Activated CD4-positive, alpha-beta T cell treated with anti-CD3 and anti-CD28 coated beads for 48 hours (primary cell): ENCODE data around the gene COA1.
"Not testable (repeated sequence)": the region's sequence is repeated elsewhere in the genome, so short reads cannot be mapped to it uniquely, and the experiment has no call there.

Experiments
- DNase-seq: peaks from one replicate; pipeline ENCODE4 v3.0.0-alpha.2; 2020

The COA1 gene, protein sequence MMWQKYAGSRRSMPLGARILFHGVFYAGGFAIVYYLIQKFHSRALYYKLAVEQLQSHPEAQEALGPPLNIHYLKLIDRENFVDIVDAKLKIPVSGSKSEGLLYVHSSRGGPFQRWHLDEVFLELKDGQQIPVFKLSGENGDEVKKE

DNA sequence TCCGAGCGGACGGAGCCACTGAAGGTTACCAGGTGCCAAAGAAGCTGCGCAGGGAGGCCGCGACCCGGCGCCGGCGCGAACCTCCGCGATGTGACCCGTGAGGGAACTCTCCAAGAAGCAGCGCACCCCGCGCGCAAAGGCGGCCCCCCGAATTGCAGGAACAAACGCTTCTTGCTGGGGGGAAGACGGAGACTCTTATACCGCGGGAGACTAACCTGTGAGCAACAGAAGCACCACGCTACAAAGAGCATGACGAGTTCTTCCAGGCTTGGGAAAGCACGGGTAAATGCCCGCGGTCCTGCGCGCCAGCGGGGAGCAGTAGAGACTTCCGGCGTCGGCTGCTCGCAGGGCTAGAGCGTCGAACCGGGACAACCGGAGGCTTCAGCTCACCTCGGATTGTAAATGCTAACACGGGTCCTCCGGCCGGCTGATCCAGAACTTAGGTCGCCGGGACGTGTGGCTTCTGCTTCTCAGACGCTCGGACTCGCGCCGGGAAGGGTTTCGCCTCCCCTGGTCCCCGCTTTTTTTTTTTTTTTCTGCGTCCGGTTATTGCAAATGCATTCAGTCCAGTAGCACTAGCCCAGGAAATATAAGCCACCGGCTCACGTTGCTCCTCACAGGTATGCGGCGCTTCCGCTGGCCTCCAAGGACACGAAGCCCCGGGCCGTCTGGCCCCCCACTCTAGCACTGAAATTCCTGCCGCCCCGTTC lies at the start of gene COA1:
Gene COA1, minus strand, starts transcription at position 310 of the 710 bp plus-strand sequence. CDS start 80,909 bp downstream, outside the sequence.
- peak; percentile 87 for DNase-seq

- DNase-seq: not testable (repeated sequence)
These were observed 49.1 kb upstream of the COA1 start for GRCh38 chr7:43778293-43779044.

- not testable (repeated sequence) for DNase-seq
These were observed 45.9 kb upstream of the COA1 start for GRCh38 chr7:43775255-43775654.

DNA sequence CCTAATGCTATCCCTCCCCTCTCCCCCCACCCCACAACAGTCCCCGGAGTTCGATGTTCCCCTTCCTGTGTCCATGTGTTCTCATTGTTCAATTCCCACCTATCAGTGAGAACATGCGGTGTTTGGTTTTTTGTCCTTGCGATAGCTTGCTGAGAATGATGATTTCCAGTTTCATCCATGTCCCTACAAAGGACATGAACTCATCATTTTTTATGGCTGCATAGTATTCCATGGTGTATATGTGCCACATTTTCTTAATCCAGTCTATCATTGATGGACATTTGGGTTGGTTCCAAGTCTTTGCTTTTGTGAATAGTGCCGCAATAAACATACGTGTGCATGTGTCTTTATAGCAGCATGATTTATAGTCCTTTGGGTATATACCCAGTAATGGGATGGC lies 43.9 kb upstream of the COA1 start:
- DNase-seq: not testable (repeated sequence)

GRCh38 chr7:43771573-43771972 lies 42.2 kb upstream of the COA1 start:
- no peak for DNase-seq

DNA sequence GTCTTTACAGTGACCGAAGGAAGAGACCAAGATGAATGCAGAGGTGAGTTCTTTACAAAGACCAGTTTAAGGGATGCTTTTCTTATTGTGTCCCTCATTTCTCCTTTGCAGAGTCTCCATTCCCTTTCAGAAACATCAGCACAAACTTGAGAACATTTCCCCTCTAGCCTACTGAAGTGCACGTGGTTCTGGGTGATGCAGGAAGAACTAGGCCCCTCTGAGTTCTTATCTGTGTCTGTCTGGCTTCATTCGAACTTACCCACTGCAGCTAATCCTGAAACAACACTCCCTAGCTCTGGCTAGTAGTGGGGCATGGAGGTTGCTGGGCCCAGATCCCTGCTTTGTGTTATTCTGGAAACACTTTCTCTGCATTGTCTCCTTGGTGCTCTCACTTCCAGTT lies 41.8 kb upstream of the COA1 start:
- DNase-seq: no peak

GRCh38 chr7:43769791-43770465 lies 40.6 kb upstream of the COA1 start:
- no peak for DNase-seq

DNA sequence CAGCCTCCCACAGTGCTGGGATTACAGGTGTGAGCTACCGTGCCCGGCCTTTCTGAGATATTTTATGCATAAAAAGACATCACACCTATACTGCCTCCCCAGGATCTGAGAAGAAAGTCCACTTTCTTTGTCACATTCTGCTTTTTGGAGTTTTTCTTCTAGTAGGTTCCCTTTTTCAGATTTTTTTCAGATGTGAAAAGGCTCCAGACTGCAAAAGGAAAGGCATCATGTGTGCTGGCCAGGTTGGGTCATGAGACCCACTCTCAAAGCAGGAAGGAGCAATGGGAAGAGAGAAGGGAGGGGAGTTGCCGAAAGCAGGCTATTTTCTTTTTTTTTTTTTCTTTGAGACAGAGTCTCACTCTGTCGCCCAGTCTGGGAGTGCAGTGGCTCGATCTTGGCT lies 40.0 kb upstream of the COA1 start:
- DNase-seq: no peak

GRCh38 chr7:43768887-43769272 lies 39.6 kb upstream of the COA1 start:
- DNase-seq: peak; percentile 26

DNA sequence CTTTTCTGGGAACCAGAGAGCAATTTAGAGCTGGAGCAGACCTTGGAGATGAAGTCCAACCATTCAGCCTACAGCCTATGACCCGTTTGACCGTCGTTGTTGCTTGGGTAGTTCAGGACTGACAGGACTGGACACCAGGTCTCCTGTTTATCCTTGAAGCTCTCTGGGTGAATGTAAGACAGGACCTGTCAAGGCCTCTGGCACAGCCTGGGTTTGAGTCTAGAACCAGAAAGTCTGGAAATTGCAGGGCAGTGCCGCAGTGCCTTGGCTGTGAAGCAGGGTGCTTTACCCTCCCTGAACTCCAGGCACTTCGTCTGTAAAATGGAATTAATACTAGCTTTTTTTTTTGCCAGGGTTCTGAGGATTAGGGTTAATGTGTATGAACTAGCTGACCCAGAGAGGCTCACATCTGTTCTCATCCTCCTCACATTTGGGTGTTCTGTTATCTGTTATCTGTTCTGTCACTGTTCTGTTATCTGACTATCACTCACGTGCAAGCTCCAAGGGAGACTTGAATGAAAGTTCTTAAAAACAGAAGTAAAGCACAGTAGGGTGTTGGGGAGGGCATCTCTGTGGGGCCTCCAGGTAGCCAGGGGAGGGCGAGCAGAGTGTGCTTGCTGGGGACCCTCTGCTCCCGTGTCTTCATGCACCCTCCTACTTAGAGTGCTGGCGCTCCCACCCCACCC lies 39.0 kb upstream of the COA1 start:
- no peak for DNase-seq

DNA sequence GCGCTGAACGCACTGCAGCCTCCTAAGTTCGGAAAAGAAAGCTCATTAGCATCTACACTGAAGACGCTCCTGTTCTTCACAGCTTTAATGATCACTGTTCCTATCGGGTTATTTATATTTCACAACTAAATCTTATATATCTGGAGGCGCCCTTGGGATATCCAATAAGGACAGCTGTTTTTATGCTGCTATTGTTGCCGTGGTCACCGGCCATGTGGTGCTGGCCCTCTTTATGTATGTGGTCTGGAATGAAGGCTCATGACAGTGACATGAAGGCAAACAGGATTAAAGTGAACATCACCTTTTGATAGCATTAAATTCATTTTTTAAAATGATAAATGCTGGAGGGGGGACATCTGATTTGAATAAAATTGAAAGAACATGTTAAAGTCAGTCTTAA lies 38.0 kb upstream of the COA1 start:
- no peak for DNase-seq

DNA sequence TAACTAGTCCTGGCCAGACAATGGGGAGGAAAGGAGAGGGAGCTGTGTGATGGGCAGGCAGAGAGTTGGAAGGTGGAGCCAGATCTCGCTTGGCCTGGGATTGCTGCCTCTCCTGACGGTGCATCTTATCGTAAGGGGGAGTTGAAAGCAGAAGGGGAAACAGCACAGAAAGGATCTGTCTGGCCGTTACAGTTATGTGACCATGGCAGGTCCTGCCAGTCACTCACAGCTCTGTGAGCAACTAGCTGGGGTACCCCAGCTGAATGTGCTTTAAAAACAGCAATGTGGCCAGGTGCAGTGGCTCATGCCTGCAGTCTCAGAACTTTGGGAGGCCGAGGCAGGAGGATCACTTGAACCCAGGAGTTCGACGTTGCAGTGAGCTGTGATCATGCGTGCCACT lies 37.2 kb upstream of the COA1 start:
- no peak for DNase-seq

GRCh38 chr7:43764807-43765491 lies 35.6 kb upstream of the COA1 start:
- no peak for DNase-seq

- DNase-seq: peak; percentile 65
These were observed 34.9 kb upstream of the COA1 start for GRCh38 chr7:43764039-43764761.

- DNase-seq: no peak
These were observed 33.9 kb upstream of the COA1 start for GRCh38 chr7:43763183-43763582.

DNA sequence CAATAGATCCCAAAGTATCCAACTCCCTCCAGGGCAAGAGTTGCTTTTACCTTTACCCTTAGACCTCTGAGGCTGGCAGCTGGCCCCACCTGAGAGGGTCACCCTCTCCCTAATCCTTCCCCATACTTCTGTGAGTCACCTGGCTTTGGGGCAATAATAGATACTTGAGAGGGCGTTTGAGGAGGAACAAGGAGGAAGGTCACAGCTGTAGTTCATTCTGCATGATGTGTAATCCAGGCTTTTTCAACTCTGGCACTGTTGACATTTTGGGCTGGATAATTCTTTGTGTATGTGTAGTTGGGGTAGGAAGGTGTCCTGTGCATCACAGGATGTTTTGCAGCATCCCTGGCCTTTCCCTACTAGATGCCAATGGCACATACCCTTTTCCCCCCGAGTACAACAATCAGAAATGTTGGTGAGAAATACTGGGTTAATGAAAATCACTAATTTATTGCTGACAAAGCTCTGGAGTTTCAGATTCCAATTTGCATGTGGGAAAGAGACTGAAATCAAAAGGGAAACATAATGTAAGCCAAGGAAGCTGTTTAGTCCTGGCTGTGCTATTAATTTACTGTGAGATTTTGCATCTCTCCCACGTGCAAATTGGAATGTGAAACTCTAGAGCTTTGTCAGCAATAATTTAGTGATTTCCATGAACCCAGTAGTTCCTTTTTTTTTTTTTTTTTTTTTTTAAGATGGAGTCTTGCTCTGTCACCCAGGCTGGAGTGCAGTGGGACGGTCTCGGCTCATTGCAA lies 32.8 kb upstream of the COA1 start:
- DNase-seq: no peak

DNA sequence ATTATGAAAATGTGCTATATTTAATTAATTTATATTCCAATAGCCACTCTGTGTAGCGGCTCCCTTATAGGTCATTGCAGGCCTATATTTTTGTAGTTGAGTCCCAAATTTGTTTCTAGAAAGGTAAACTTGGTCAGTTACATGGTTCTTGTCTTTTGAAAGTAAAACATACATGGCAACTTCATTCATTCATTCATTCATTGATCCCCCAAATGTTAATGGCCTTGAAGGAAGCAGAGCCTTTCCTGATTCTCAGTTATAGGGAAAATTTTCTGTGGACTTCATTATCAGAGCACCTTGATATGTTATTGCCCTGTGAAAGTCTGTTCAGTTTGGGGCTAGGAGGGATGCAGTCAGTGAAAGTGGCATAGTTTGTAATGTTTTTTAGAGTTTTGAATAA lies 32.1 kb upstream of the COA1 start:
- DNase-seq: no peak

- DNase-seq: no peak
These were observed 31.5 kb upstream of the COA1 start for GRCh38 chr7:43760861-43761260.

DNA sequence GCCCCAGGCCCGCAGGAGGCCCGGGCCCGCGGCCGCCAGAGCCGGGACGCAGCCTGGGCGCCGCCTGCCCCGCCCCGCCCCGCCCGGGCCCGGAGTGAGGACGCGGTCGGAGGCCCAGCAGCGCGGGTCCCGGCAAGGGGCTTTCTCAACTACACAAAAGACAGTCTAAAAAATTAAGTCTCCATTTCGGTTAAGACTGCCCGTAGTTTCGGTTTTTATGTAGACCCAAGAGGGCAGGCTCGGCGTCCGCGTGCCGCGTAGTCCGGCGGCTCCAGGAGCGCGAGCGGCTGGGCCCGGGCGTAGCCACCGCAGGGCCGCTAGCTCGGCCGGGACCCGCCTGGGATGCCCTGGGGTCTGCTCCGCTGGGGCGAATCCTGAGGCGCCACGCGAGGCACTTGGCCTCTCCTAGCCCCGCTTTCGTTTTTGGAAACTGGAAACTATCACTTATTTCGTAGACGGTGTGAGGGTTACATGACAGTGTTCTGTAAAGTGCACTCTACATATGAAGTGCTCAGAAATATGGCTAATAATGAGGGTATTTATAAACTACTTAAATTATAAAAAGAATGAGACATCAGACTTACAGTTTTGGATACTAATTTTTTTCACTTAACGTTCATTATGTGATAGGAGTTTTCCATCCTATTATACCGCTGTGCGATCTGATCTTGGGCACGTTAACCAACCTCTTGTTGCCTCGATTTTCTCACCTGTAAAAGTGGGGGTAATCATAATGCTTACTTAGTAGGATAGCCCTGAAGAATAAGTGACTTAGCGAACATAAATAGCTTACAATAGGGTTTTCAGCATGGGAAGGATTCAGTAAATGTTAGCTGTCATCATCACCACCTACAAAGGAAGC lies 29.7 kb upstream of the COA1 start:
- DNase-seq: peak; percentile 52
